ENCODE data around the gene PKD2. TPM values are rescaled to one million over a fixed set of nuclear protein-coding genes. Genes with fewer than 3 reads are reported as not detected.
A peak's percentile ranks its signal among the peaks of the same experiment; 100 is the strongest.

PKD2 gene
- total RNA-seq, 6 experiments from 2014 or later = 67.8 to 103 (median 70.4) TPM

GRCh38 chr4:87975466-87975865 is 32.0 kb upstream of the PKD2 start, which contains the start of gene SPP1:
TSS of gene SPP1 (plus strand) at chr4:87975714. CDS start at chr4:87976896, 1,182 bp downstream.
- Mint-ChIP-seq H3K9me3 (no peaks in the 10 kb centered on the region), H3K27ac (peak within 1 kb of the TSS; percentile 40; the same call in 1 of the 2 replicates), H3K36me3 (ENCODE audit: low read depth) (no peaks in the 10 kb centered on the region), H3K4me3 (peak within 1 kb of the TSS; percentile 69), H3K4me1 (ENCODE audit: low read depth) (peaks cover 45% of the 10 kb centered on the region), H3K27me3 (ENCODE audit: insufficient read depth) (peaks cover 7% of the 10 kb centered on the region)
- peak; percentile 9 for DNase-seq
- TF ChIP-seq CTCF (IDR thresholded peaks at IDR 0.05) = peak; percentile 20; the same call in 1 of the 2 replicates

- Mint-ChIP-seq H3K4me1 (ENCODE audit: low read depth) (peaks cover 40% of the 10 kb centered on the region), H3K27ac (no peak overlapping the region), H3K4me3 (no peak overlapping the region), H3K36me3 (ENCODE audit: low read depth) (no peaks in the 10 kb centered on the region), H3K27me3 (ENCODE audit: insufficient read depth) (peaks cover 7% of the 10 kb centered on the region; the same call in 1 of the 2 replicates), H3K9me3 (no peaks in the 10 kb centered on the region)
- no peak for TF ChIP-seq CTCF (IDR thresholded peaks at IDR 0.05)
- no peak for DNase-seq
Observed at GRCh38 chr4:87977521-87978278, 29.7 kb upstream of the PKD2 start.

GRCh38 chr4:87978681-87979080 is 28.8 kb upstream of the PKD2 start:
- no peaks in the 10 kb centered on the region for H3K36me3 Mint-ChIP-seq (ENCODE audit: low read depth)

GRCh38 chr4:87979810-87980209 is 27.6 kb upstream of the PKD2 start:
- Mint-ChIP-seq H3K27me3 (ENCODE audit: insufficient read depth) (peaks cover 7% of the 10 kb centered on the region; the same call in 1 of the 2 replicates), H3K27ac (no peak overlapping the region), H3K36me3 (ENCODE audit: low read depth) (no peaks in the 10 kb centered on the region), H3K4me1 (ENCODE audit: low read depth) (peaks cover 22% of the 10 kb centered on the region), H3K9me3 (no peaks in the 10 kb centered on the region), H3K4me3 (no peak overlapping the region)
- DNase-seq = no peak
- TF ChIP-seq CTCF (IDR thresholded peaks at IDR 0.05) = no peak

More at GRCh38 chr4:87978681-87979080, 28.8 kb upstream of the PKD2 start:
- DNase-seq = peak; percentile 29
- no peak overlapping the region for H3K4me3 Mint-ChIP-seq
- H3K4me1 Mint-ChIP-seq (ENCODE audit: low read depth) = peaks cover 32% of the 10 kb centered on the region
- no peak for TF ChIP-seq CTCF (IDR thresholded peaks at IDR 0.05)
- no peak overlapping the region for H3K27ac Mint-ChIP-seq
- H3K27me3 Mint-ChIP-seq (ENCODE audit: insufficient read depth) = peaks cover 7% of the 10 kb centered on the region; the same call in 1 of the 2 replicates
- H3K9me3 Mint-ChIP-seq = no peaks in the 10 kb centered on the region

GRCh38 chr4:87981486-87981885 is 25.9 kb upstream of the PKD2 start:
- DNase-seq = no peak
- Mint-ChIP-seq H3K4me1 (ENCODE audit: low read depth) (peaks cover 18% of the 10 kb centered on the region), H3K27ac (no peak overlapping the region), H3K36me3 (ENCODE audit: low read depth) (no peaks in the 10 kb centered on the region), H3K4me3 (no peak overlapping the region), H3K9me3 (no peaks in the 10 kb centered on the region), H3K27me3 (ENCODE audit: insufficient read depth) (peaks cover 6% of the 10 kb centered on the region)
- no peak for TF ChIP-seq CTCF (IDR thresholded peaks at IDR 0.05)

Data from HFFc6 (cell line).